A549 (cell line): Measurements from ENCODE around the gene TMEM40. TPM values are rescaled to one million over a fixed set of nuclear protein-coding genes. Genes with fewer than 3 reads are reported as not detected.

Experiments used
- ATAC-seq, 2 experiments: fragments of 200-7000 bp in 1 of 2; fragments of >200 bp in 1 of 2; cut with Nextera tagmentation in 1 of 2; cut with Tn5 transposase in 1 of 2; 3 replicates each; pipeline versions ENCODE4 v1.8.0 to v1.9.1; 2018 to 2020; ENCODE audit warnings: mild to moderate bottlenecking in 1 of 2, moderate library complexity in 1 of 2
- CTCF ChIA-PET: fragments of 300-600 bp; sonication (Branson Sonifier 250); formaldehyde crosslinking; extraction: SDS; loops from one replicate; lab custom pipeline; 2021; ENCODE audit warnings: antibody characterized with exemption, inconsistent platforms; lab: Yijun Ruan, JAX
- POLR2A ChIA-PET: fragments of 350-600 bp; formaldehyde crosslinking; extraction: SDS; loops from one replicate; lab custom pipeline; 2021; ENCODE audit warnings: antibody characterized with exemption, inconsistent platforms; lab: Yijun Ruan, JAX
- DNase-seq, 2 experiments: peaks; one replicate each; pipeline versions ENCODE4 v3.0.0 to v3.0.0-alpha.2; 2011 to 2016; ENCODE audit warnings: low read depth in 1 of 2, low spot score in 1 of 2
- FAIRE-seq: peaks from 2 replicates; lab custom pipeline; 2011; peaks lifted over from hg19 to GRCh38; lab: Jason Lieb, UNC
- H3K27ac ChIP-seq, 2 experiments: fragments of >200 bp; sonication (Bioruptor Twin); formaldehyde crosslinking; 3 replicates each; pipeline ENCODE4 v1.5.1; 2016 to 2017
- H3K4me1 ChIP-seq: fragments of >200 bp; sonication (Bioruptor Twin); formaldehyde crosslinking; 3 replicates; pipeline ENCODE4 v1.6.1; 2016
- H3K4me2 ChIP-seq: fragments of >200 bp; sonication (Bioruptor Twin); formaldehyde crosslinking; 3 replicates; pipeline ENCODE4 v1.6.1; 2016
- H3K4me3 ChIP-seq: fragments of >200 bp; sonication (Bioruptor Twin); formaldehyde crosslinking; 3 replicates; pipeline ENCODE4 v1.5.1; 2016
- H3K9me3 ChIP-seq: fragments of >200 bp; sonication (Bioruptor Twin); formaldehyde crosslinking; 3 replicates; pipeline ENCODE4 v1.6.1; 2016
- CBX2 ChIP-seq: fragments of 200-600 bp; sonication (generic); IDR thresholded peaks from 2 replicates; pipeline ENCODE4 v1.6.1; 2016; ENCODE audit warnings: low read depth, mild to moderate bottlenecking, borderline replicate concordance
- CBX8 ChIP-seq: fragments of 200-600 bp; sonication (generic); IDR thresholded peaks from 2 replicates; pipeline ENCODE4 v1.6.1; 2016
- CHD2 ChIP-seq: fragments of 150-350 bp; IDR thresholded peaks from 2 replicates; pipeline ENCODE4 v1.6.1; 2014; ENCODE audit warnings: low read length; ENCODE audit not compliant: partially characterized antibody
- ESRRA ChIP-seq: fragments of 150-350 bp; IDR thresholded peaks from 2 replicates; pipeline ENCODE4 v1.6.1; 2014; ENCODE audit warnings: mild to moderate bottlenecking, low read length, borderline replicate concordance
- HEYL ChIP-seq: fragments of 250-450 bp; sonication (Bioruptor Pico); IDR thresholded peaks from 2 replicates; pipeline ENCODE4 v1.8.0; 2021; ENCODE audit warnings: mild to moderate bottlenecking, moderate library complexity
- KDM5A ChIP-seq: fragments of 200-600 bp; sonication (generic); IDR thresholded peaks from 2 replicates; pipeline ENCODE4 v1.6.1; 2016; ENCODE audit warnings: antibody characterized with exemption, mild to moderate bottlenecking
- MYC ChIP-seq: IDR thresholded peaks from 2 replicates; pipeline ENCODE4 v1.6.1; 2012; ENCODE audit warnings: mild to moderate bottlenecking, inconsistent platforms, low read length, improper control_type of control experiment, borderline replicate concordance
- PHF8 ChIP-seq: fragments of 200-600 bp; sonication (generic); IDR thresholded peaks from 2 replicates; pipeline ENCODE4 v1.6.1; 2016; ENCODE audit warnings: low read depth, mild to moderate bottlenecking, antibody characterized with exemption, moderate library complexity, borderline replicate concordance
- POLR2A ChIP-seq: IDR thresholded peaks from 2 replicates; pipeline ENCODE4 v1.6.1; 2012; ENCODE audit warnings: mild to moderate bottlenecking, low read length
- RAD21 ChIP-seq, 2 experiments: fragments of >200 bp in 1 of 2; sonication (Bioruptor Twin) in 1 of 2; formaldehyde crosslinking in 1 of 2; IDR thresholded peaks in 1 of 2; conservative IDR thresholded peaks in 1 of 2; 2 replicates in 1 of 2; 3 replicates in 1 of 2; pipeline ENCODE4 v1.6.1; 2012 to 2018; ENCODE audit warnings: inconsistent platforms in 1 of 2
- RNF2 ChIP-seq: fragments of 200-600 bp; sonication (generic); IDR thresholded peaks from 2 replicates; pipeline ENCODE4 v1.6.1; 2016; ENCODE audit warnings: low read depth, mild to moderate bottlenecking, antibody characterized with exemption, moderate library complexity, borderline replicate concordance
- ZC3H11A ChIP-seq: fragments of 450-650 bp; IDR thresholded peaks from 2 replicates; pipeline ENCODE4 v1.6.1; 2014; ENCODE audit warnings: antibody characterized with exemption, mild to moderate bottlenecking
- ZFP36 ChIP-seq: fragments of 450-650 bp; IDR thresholded peaks from 2 replicates; pipeline ENCODE4 v1.6.1; 2014; ENCODE audit warnings: borderline replicate concordance; ENCODE audit not compliant: partially characterized antibody
- ZNF302 ChIP-seq: fragments of 250-450 bp; sonication (Bioruptor Pico); IDR thresholded peaks from 2 replicates; pipeline ENCODE4 v1.9.0; 2021; ENCODE audit warnings: inconsistent platforms, mild to moderate bottlenecking, moderate library complexity
- ZSCAN20 ChIP-seq: fragments of 250-450 bp; sonication (Bioruptor Pico); IDR thresholded peaks from 2 replicates; pipeline ENCODE4 v1.8.0; 2022; ENCODE audit warnings: mild to moderate bottlenecking, moderate library complexity
- WGBS: methylation state at CpG from one replicate; pipeline ENCODE4 v1.1.6; 2017; ENCODE audit errors: missing lambda C conversion rate; 5-methylcytosine and 5-hydroxymethylcytosine counted together
- polyA plus RNA-seq, 4 experiments: library from polyadenylated mRNA; depleted of rRNA in 3 of 4; stranded (reverse); fragments of >200 nt; fragmentation: RNase III in 1 of 4; extraction: RNeasy Plus Mini Kit Qiagen cat#74134 plus additional on column Dnase treatment in 1 of 4; gene quantifications; 2 replicates in 3 of 4; 3 replicates in 1 of 4; pipeline ENCODE4 v1.2.3, GENCODE V29; 2011 to 2017
- TF ChIP-seq, protein P1 (sequence below): fragments of 200-600 bp; sonication (generic); IDR thresholded peaks from 2 replicates; pipeline ENCODE4 v1.6.1; 2016; ENCODE audit warnings: antibody characterized with exemption, mild to moderate bottlenecking, moderate library complexity
- TF ChIP-seq, protein P2 (sequence below): fragments of >200 bp; sonication (Bioruptor Twin); formaldehyde crosslinking; IDR thresholded peaks from 2 replicates; pipeline ENCODE4 v1.6.1; 2016
- TF ChIP-seq, protein P3 (sequence below): fragments of 150-350 bp; IDR thresholded peaks from 2 replicates; pipeline ENCODE4 v1.6.1; 2014; ENCODE audit warnings: low read depth, mild to moderate bottlenecking, low read length

The TMEM40 gene
- polyA plus RNA-seq, 2 of the 4 experiments (the other 2 are of a cell fraction), result 0.13 to 0.18 TPM

DNA sequence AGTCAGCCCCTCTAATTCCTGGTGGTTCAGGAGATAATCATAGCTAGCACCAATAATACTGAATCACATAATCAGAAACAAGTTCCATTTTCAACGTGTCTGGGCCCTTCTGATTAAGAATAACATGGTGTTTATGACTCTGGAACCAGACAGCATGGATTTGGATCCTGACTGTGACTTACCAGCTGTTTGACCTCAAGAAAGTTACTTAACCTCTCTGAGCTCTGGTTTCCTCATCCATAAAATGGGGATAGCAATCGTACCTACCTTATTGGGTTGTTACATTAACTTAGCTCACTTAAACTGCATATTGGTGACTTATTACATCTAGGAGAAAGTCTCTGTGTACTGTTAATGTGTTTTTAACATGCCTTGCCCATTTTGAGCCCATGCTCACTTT, 10.7 kb upstream of the TMEM40 start:
- no peak overlapping the region for H3K4me3 ChIP-seq
- H3K9me3 ChIP-seq, result no peaks in the 10 kb centered on the region
- 53% methylated on average over 2 of the region's 2 CpGs for WGBS
- TF ChIP-seq KDM5A (no peak), ZFP36 (peak; percentile 16)
- TF ChIP-seq, all 56 proteins: peak for 1
- ChIA-PET CTCF (interaction anchor here (2.5 kb wide), 1 partner anchor 17 kb away, joined by 12 read pairs; no protein-coding TSS in a partner anchor), POLR2A (no interaction called here)
- H3K4me2 ChIP-seq, result no peak overlapping the region
- DNase-seq (no peak), ATAC-seq (no peak), FAIRE-seq (no peak)
- no peak overlapping the region for H3K27ac ChIP-seq
- no peaks in the 10 kb centered on the region for H3K4me1 ChIP-seq

DNA sequence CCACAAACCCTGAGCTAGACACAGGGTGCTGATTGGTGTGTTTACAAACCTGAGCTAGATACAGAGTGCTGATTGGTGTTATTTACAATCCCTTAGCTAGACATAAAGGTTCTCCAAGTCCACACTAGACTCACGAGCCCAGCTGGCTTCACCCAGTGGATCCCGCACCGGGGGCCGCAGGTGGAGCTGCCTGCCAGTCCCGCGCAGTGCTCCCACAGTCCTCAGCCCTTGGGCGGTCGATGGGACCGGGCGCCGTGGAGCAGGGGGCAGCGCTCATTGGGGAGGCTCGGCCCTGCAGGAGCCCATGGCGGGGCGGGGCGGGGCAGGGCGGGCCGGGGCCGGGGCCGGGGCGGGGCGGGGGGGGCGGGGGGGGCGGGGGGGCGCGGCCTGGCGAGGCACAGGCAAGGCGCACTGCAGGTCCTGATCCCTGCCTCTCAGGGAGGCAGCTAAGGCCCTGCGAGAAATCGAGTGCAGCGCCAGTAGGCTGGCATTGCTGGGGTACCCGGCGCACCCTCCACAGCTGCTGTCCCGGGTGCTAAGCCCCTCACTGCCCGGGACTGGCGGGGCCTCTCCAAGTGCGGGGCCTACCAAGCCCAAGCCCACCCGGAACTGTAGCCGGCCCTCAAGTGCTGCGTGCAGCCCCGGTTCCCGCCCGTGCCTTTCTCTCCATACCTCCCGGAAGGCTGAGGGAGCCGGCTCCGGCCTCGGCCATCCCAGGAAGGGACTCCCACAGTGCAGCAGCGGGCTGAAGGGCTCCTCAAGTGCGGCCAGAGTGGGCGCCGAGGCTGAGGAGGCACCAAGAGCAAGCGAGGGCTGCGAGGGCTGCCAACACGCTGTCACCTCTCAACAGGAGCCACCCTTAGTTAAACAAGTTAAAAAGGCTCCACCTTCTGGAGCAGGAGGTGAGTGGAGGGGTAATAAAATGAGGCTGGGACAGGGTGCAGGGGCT, 9.8 kb upstream of the TMEM40 start:
- no peak overlapping the region for H3K27ac ChIP-seq
- 79% methylated on average over 23 of the region's 54 CpGs for WGBS
- no peak overlapping the region for H3K4me2 ChIP-seq
- TF ChIP-seq RNF2 (no peak), CBX2 (no peak), CBX8 (no peak), HEYL (CRISPR knock-in tag) (no peak), ESRRA (no peak), MYC (no peak), RAD21 (conservative IDR thresholded peaks at IDR 0.05 in 1 of 2, IDR thresholded peaks at IDR 0.05 in 1 of 2) (no peak), PHF8 (no peak), CHD2 (no peak), ZSCAN20 (CRISPR knock-in tag) (no peak), POLR2A (no peak), ZC3H11A (no peak), ZNF302 (no peak)
- TF ChIP-seq, protein P1, sequence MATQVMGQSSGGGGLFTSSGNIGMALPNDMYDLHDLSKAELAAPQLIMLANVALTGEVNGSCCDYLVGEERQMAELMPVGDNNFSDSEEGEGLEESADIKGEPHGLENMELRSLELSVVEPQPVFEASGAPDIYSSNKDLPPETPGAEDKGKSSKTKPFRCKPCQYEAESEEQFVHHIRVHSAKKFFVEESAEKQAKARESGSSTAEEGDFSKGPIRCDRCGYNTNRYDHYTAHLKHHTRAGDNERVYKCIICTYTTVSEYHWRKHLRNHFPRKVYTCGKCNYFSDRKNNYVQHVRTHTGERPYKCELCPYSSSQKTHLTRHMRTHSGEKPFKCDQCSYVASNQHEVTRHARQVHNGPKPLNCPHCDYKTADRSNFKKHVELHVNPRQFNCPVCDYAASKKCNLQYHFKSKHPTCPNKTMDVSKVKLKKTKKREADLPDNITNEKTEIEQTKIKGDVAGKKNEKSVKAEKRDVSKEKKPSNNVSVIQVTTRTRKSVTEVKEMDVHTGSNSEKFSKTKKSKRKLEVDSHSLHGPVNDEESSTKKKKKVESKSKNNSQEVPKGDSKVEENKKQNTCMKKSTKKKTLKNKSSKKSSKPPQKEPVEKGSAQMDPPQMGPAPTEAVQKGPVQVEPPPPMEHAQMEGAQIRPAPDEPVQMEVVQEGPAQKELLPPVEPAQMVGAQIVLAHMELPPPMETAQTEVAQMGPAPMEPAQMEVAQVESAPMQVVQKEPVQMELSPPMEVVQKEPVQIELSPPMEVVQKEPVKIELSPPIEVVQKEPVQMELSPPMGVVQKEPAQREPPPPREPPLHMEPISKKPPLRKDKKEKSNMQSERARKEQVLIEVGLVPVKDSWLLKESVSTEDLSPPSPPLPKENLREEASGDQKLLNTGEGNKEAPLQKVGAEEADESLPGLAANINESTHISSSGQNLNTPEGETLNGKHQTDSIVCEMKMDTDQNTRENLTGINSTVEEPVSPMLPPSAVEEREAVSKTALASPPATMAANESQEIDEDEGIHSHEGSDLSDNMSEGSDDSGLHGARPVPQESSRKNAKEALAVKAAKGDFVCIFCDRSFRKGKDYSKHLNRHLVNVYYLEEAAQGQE, result no peak
- TF ChIP-seq, protein P2, sequence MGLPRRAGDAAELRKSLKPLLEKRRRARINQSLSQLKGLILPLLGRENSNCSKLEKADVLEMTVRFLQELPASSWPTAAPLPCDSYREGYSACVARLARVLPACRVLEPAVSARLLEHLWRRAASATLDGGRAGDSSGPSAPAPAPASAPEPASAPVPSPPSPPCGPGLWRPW, result no peak
- TF ChIP-seq, protein P3, sequence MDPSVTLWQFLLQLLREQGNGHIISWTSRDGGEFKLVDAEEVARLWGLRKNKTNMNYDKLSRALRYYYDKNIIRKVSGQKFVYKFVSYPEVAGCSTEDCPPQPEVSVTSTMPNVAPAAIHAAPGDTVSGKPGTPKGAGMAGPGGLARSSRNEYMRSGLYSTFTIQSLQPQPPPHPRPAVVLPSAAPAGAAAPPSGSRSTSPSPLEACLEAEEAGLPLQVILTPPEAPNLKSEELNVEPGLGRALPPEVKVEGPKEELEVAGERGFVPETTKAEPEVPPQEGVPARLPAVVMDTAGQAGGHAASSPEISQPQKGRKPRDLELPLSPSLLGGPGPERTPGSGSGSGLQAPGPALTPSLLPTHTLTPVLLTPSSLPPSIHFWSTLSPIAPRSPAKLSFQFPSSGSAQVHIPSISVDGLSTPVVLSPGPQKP, result no peak
- POLR2A ChIA-PET, result no interaction called here
- FAIRE-seq (no peak), DNase-seq (no peak), ATAC-seq (no peak)
- CTCF ChIA-PET, result interaction anchor here (1.4 to 2.5 kb wide), 2 partner anchors 8 to 18 kb away, joined by 3 to 12 read pairs; no protein-coding TSS in a partner anchor
- H3K4me1 ChIP-seq, result peaks cover 1% of the 10 kb centered on the region; the same call in 2 of the 3 replicates
- no peaks in the 10 kb centered on the region for H3K9me3 ChIP-seq
- H3K4me3 ChIP-seq, result no peak overlapping the region
